HUES64 (cell line): ENCODE measurements around the gene ZSCAN32.

Experiments used
- H3K27ac ChIP-seq: 2 replicates; pipeline ENCODE4 v1.7.0; 2013; ENCODE audit warnings: low read depth, low read length, inconsistent platforms
- H3K27me3 ChIP-seq: 2 replicates; pipeline ENCODE4 v1.6.1; 2013; ENCODE audit warnings: mild to moderate bottlenecking, low read length; ENCODE audit not compliant: insufficient read depth
- H3K36me3 ChIP-seq: 2 replicates; pipeline ENCODE4 v1.6.1; 2013; ENCODE audit warnings: mild to moderate bottlenecking, low read length; ENCODE audit not compliant: insufficient read depth
- H3K4me1 ChIP-seq: 2 replicates; pipeline ENCODE4 v1.6.1; 2013; ENCODE audit warnings: mild to moderate bottlenecking, low read length, moderate library complexity; ENCODE audit not compliant: insufficient read depth
- H3K4me3 ChIP-seq: 2 replicates; pipeline ENCODE4 v1.5.1; 2013; ENCODE audit warnings: mild to moderate bottlenecking, low read length, moderate library complexity
- H3K9ac ChIP-seq: 2 replicates; pipeline ENCODE4 v1.6.1; 2013; ENCODE audit warnings: mild to moderate bottlenecking, low read depth, low read length
- H3K9me3 ChIP-seq: 2 replicates; pipeline ENCODE4 v1.6.1; 2013; ENCODE audit warnings: low read depth, low read length; ENCODE audit not compliant: insufficient read depth
- WGBS: fragments of 150-250, 120-280 bp; methylation state at CpG from one replicate; pipeline ENCODE4 v1.1.7; 2013; ENCODE audit warnings: missing lambda C conversion rate; 5-methylcytosine and 5-hydroxymethylcytosine counted together

The ZSCAN32 gene

DNA sequence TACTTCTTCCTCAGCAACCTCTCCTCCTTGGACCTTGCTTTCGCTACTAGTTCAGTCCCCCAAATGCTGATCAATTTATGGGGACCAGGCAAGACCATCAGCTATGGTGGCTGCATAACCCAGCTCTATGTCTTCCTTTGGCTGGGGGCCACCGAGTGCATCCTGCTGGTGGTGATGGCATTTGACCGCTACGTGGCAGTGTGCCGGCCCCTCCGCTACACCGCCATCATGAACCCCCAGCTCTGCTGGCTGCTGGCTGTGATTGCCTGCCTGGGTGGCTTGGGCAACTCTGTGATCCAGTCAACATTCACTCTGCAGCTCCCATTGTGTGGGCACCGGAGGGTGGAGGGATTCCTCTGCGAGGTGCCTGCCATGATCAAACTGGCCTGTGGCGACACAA lies 44.7 kb downstream of the ZSCAN32 start:
- peaks cover 11% of the 10 kb centered on the region; the same call in 1 of the 2 replicates for H3K9me3 ChIP-seq
- H3K27ac ChIP-seq: no peak overlapping the region
- no peak overlapping the region for H3K4me3 ChIP-seq
- H3K27me3 ChIP-seq: peaks cover 6% of the 10 kb centered on the region; the same call in 1 of the 2 replicates
- 89% methylated on average over 10 of the region's 10 CpGs for WGBS
- no peaks in the 10 kb centered on the region for H3K4me1 ChIP-seq
- no peaks in the 10 kb centered on the region for H3K36me3 ChIP-seq
- no peak overlapping the region for H3K9ac ChIP-seq

DNA sequence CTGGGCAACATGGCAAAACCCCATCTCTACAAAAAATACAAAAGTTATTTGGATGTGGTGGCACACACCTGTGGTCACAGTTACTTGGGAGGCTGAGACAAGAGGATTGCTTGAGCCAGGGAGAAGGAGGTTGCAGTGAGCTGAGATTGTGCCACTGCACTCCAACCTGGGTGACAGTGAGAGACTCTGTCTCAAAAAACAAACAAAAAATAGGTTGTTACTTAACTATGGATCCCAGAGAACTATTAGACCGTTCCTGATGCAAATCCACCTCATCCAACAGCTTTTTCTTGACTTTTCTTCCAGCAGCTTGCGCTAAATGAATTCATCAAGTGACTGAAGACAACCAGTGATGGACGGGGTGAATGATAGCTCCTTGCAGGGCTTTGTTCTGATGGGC lies 45.2 kb downstream of the ZSCAN32 start, which contains the start of gene OR2C1:
Gene OR2C1, plus strand, starts transcription at position 301 of the 400 bp plus-strand sequence. Its CDS starts 52 bp downstream, at position 353.
- Histone ChIP-seq H3K4me1 (no peaks in the 10 kb centered on the region), H3K27me3 (peaks cover 3% of the 10 kb centered on the region; the same call in 1 of the 2 replicates), H3K27ac (no peak within 1 kb of the TSS), H3K9ac (no peak within 1 kb of the TSS), H3K36me3 (no peaks in the 10 kb centered on the region), H3K4me3 (no peak within 1 kb of the TSS), H3K9me3 (peaks cover 11% of the 10 kb centered on the region; the same call in 1 of the 2 replicates)
- WGBS: 70% methylated on average over 3 of the region's 3 CpGs

DNA sequence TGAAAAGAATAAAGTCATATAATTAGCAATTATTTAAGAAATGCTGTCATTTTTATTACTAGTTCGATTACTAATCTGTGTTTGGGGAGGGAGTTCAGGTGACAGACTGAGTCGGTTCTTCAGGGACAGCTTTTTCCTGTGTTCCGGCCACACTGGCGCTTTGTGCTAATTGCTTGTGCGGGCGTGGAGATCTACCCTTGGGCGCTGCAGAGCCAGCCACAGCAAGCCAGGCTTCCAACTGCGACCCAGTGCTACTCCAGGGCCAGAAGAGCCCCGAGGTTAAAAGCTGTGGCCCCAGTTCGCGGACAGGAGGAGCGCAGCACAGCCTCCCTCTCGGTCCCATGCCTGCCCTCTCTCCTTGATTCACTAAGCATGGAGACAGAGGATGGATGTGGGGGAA lies 51.6 kb downstream of the ZSCAN32 start:
- WGBS: 80% methylated on average over 13 of the region's 13 CpGs
- Histone ChIP-seq H3K4me1 (no peaks in the 10 kb centered on the region), H3K9me3 (no peaks in the 10 kb centered on the region; the same call in 1 of the 2 replicates), H3K4me3 (no peak overlapping the region), H3K27me3 (no peaks in the 10 kb centered on the region), H3K9ac (no peak overlapping the region), H3K27ac (no peak overlapping the region), H3K36me3 (no peaks in the 10 kb centered on the region)

DNA sequence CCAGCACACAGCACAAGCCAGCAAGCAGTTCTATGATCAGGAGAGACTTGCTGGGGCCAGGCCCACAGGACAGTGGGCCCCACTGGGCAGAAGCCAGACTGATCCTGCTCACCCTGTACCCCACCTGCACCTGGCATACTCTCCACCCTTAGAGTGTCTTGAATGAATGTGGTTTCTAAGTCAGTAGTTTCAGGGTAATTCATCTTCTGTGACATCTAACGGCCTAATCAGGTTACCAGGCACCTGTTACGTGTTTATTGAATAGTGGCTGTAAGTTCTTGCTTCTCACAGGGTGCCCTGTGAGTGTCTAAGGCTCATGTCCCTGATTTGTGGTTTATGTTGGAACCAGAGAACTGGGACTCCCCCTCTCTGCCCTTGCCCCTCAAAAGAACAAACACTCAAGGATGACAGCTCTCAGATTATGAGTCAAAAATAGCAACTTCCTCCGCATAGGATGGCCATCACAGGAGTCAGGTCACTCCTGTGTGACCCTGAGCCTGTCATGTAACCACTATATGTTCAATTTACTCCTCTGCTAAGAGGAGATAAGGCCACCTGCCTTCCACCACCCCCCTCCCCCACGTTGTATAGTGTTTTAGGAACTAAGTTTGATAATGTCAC lies 52.1 kb downstream of the ZSCAN32 start:
- Histone ChIP-seq H3K4me3 (no peak overlapping the region), H3K9me3 (no peaks in the 10 kb centered on the region), H3K27me3 (no peaks in the 10 kb centered on the region), H3K4me1 (no peaks in the 10 kb centered on the region), H3K27ac (no peak overlapping the region), H3K36me3 (no peaks in the 10 kb centered on the region), H3K9ac (no peak overlapping the region)
- 91% methylated on average over 3 of the region's 4 CpGs for WGBS

DNA sequence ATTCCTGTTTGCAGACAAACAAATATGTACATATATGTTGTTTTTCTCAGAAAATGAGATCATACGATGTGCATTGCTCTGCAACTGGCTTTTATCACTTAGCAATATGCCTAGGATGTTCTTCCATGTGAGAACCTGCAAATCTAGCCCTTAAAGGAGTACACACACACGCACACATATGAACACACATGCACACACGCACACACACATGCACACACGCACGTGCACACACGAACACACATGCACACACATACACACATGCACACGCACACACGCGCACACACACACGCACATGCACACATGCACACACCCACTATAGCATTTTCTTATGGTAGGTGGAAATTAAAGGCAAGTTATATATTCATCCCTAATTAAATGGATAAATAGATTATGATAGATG lies 53.2 kb downstream of the ZSCAN32 start:
- WGBS: 90% methylated on average over 6 of the region's 10 CpGs
- no peak overlapping the region for H3K4me3 ChIP-seq
- no peak overlapping the region for H3K27ac ChIP-seq
- H3K9me3 ChIP-seq: no peaks in the 10 kb centered on the region
- H3K27me3 ChIP-seq: no peaks in the 10 kb centered on the region
- no peak overlapping the region for H3K9ac ChIP-seq
- H3K4me1 ChIP-seq: no peaks in the 10 kb centered on the region
- H3K36me3 ChIP-seq: no peaks in the 10 kb centered on the region

DNA sequence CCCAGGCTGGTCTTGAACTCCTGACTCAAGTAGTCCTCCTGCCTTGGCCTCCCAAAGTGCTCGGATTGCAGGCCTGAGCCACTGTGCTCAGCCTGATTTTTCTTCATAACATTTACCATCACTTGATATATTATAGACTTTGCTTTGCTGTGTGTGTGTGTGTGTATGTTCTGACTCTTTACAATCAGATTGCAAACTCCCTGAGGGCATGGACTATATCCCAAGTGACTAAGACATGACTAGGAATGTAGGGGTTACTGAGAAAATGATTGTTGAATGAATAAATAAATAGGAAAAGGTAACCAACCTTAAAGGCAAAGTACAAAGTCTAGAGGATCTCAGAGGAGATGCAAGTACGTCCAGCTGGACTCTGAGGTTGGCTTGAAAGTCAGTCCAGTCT lies 54.8 kb downstream of the ZSCAN32 start:
- H3K36me3 ChIP-seq: no peaks in the 10 kb centered on the region

More for the DNA sequence above, 54.8 kb downstream of the ZSCAN32 start:
- Histone ChIP-seq H3K4me1 (no peaks in the 10 kb centered on the region), H3K9ac (no peak overlapping the region), H3K9me3 (peaks cover 8% of the 10 kb centered on the region; the same call in 1 of the 2 replicates), H3K4me3 (no peak overlapping the region), H3K27me3 (no peaks in the 10 kb centered on the region), H3K27ac (no peak overlapping the region)
- 65% methylated on average over 2 of the region's 2 CpGs for WGBS
